NCI-H187 treated with DMSO at 0.1 percent for 48 hours (cell line): ENCODE data around the gene METRN.
A peak's percentile ranks its signal among the peaks of the same experiment; 100 is the strongest.
"Not testable (repeated sequence)": the region's sequence is repeated elsewhere in the genome, so short reads cannot be mapped to it uniquely, and the experiment has no call there.

Experiments used
- DNase-seq: peaks from one replicate; lab custom pipeline; 2025; lab: John Stamatoyannopoulos, UW

Gene METRN

GRCh38 chr16:709566-710499 lies 5.1 kb upstream of the METRN start:
- DNase-seq: peak; percentile 91

GRCh38 chr16:710500-711075 lies 4.3 kb upstream of the METRN start:
- no peak for DNase-seq

GRCh38 chr16:711084-711483 lies 3.8 kb upstream of the METRN start:
- DNase-seq: no peak

GRCh38 chr16:711548-712320 lies 3.2 kb upstream of the METRN start:
- no peak for DNase-seq

GRCh38 chr16:712740-713250 lies 2.1 kb upstream of the METRN start:
- not testable (repeated sequence) for DNase-seq

- no peak for DNase-seq
Measured at GRCh38 chr16:714079-714478, 839 bp upstream of the METRN start.

- no peak for DNase-seq
Measured at GRCh38 chr16:715477-716199, 720 bp downstream of the METRN start.

GRCh38 chr16:716200-716568 lies 1.3 kb downstream of the METRN start:
- DNase-seq: no peak

- no peak for DNase-seq
Measured at GRCh38 chr16:716768-717325, 1.9 kb downstream of the METRN start.

- DNase-seq: no peak
Measured at GRCh38 chr16:717450-718245, 2.7 kb downstream of the METRN start.

GRCh38 chr16:718389-718788 lies 3.5 kb downstream of the METRN start:
- no peak for DNase-seq

GRCh38 chr16:718922-719321 lies 4.0 kb downstream of the METRN start:
- DNase-seq: no peak

GRCh38 chr16:719815-720446 lies 5.0 kb downstream of the METRN start:
- no peak for DNase-seq

- DNase-seq: no peak
Measured at GRCh38 chr16:720447-720989, 5.6 kb downstream of the METRN start.

GRCh38 chr16:720990-721764 lies 6.3 kb downstream of the METRN start, which contains the start of gene ANTKMT:
ANTKMT (plus strand) TSS chr16:721146; CDS start chr16:721275, 129 bp downstream.
- peak; percentile 52 for DNase-seq

- DNase-seq: no peak
Measured at GRCh38 chr16:721765-722540, 7.0 kb downstream of the METRN start.

GRCh38 chr16:722835-723633 lies 8.1 kb downstream of the METRN start:
- DNase-seq: no peak
